GM13976 (cell line): ENCODE results near the gene AP1G1.
"Not testable (repeated sequence)": the region's sequence is repeated elsewhere in the genome, so short reads cannot be mapped to it uniquely, and the experiment has no call there.

ENCODE experiments used
- DNase-seq: peaks from one replicate; pipeline ENCODE4 v3.0.0; 2012; ENCODE audit warnings: low spot score
- in situ Hi-C: fragments of 300-500 bp; cut with MboI; formaldehyde crosslinking; loops from one replicate; pipeline ENCODE4 v1.12.0; 2022; ENCODE audit warnings: low sequenced_read_pairs, mixed read lengths, inconsistent platforms; ENCODE audit not compliant: unreplicated experiment
- TF ChIP-seq, protein P1 (sequence below): IDR thresholded peaks from 2 replicates; pipeline ENCODE4 v1.5.1; 2012; ENCODE audit warnings: borderline replicate concordance, mild to moderate bottlenecking; ENCODE audit not compliant: insufficient read depth; ENCODE audit errors: extremely low read depth, missing control alignments, control extremely low read depth

Gene AP1G1

DNA sequence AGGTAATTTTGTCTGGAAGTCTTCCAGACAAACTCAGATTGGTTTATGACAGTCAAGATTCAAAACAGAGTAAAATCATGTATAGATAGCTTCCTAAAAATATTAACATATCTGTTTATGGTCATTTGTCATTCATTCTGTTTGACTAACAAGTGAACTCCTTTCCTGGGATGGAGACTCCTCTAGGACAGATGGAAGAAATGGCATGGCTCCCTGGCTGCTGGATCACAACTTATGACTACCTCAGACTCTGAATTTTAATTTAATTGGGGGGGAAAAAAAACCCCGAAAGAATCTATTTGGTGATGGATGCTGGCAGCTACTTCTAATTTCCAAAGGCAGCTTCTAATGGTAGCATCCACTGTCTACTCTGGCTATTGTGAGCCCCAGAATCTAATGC, 118.7 kb downstream of the AP1G1 start:
- TF ChIP-seq, protein P1, sequence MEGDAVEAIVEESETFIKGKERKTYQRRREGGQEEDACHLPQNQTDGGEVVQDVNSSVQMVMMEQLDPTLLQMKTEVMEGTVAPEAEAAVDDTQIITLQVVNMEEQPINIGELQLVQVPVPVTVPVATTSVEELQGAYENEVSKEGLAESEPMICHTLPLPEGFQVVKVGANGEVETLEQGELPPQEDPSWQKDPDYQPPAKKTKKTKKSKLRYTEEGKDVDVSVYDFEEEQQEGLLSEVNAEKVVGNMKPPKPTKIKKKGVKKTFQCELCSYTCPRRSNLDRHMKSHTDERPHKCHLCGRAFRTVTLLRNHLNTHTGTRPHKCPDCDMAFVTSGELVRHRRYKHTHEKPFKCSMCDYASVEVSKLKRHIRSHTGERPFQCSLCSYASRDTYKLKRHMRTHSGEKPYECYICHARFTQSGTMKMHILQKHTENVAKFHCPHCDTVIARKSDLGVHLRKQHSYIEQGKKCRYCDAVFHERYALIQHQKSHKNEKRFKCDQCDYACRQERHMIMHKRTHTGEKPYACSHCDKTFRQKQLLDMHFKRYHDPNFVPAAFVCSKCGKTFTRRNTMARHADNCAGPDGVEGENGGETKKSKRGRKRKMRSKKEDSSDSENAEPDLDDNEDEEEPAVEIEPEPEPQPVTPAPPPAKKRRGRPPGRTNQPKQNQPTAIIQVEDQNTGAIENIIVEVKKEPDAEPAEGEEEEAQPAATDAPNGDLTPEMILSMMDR = no peak
- in situ Hi-C loops = no loop called here
- no peak for DNase-seq

DNA sequence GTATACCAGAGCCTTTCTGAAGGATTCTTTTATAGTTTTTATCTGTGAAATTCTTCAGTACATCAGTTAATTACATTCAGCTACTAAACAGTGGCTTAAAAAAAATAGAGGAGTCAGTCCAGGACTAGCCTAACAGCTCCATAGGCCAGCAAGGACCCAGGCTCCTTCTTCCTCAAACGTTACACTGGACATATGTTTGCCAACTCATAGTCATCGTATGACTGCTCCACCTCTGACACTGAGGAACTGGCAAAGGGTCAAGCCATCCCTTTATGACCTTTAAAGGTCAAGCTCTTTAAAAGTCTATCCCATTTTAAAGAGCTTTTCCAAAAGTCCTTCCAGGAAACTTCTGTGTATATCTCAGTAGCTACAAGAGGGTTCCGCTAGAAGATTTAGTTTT, 120.8 kb downstream of the AP1G1 start:
- in situ Hi-C loops = no loop called here
- no peak for DNase-seq
- TF ChIP-seq, protein P1 = no peak

DNA sequence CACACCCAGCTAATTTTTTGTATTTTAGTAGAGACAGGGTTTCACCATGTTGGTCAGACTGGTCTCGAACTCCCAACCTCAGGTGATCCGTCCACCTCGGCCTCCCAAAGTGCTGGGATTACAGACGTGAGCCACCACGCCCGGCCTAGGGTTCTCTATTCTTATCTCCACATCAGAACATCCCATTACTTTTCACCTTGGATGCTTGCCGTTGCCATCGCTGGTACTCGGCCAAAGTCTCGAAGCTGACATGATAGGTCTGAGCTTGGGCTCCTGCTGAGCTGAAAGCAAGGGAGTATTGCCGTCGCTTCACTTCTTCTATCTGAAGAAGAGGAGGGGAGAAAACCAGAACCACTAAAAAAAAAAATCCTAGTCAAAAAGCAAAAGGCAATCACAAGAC, 124.4 kb downstream of the AP1G1 start:
- not testable (repeated sequence) for DNase-seq

DNA sequence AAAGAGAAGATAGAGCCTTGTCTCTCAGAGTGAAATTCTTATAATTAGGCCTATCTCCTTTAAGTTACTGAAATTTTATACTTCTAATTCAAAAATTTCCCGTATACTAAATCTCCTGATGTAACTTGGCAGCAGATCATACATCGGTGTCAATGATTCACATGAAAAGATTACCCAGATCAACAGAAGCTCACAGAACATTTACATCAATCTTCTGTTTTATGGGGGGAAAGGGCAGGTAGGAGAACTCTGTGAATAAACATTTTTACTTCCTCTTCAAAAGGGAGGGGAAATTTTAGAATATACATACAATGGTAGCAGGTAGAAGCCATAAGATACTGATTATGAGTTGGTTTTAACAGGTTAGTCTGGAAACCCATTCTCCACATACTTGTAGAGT, 127.3 kb downstream of the AP1G1 start:
- no peak for DNase-seq
- in situ Hi-C loops = no loop called here
- TF ChIP-seq, protein P1 = no peak

More for the DNA sequence above, 124.4 kb downstream of the AP1G1 start:
- in situ Hi-C loops = not testable (repeated sequence)
